Nephron (organoid): ENCODE measurements around the gene ZNF136.

Source experiments
- H3K27ac Mint-ChIP-seq, 3 experiments: 2 replicates each; pipeline ENCODE4 v1.8.0; 2020; ENCODE audit warnings: mixed read lengths in 3 of 3, mild to moderate bottlenecking in 2 of 3, moderate library complexity in 1 of 3
- H3K27me3 Mint-ChIP-seq: 2 replicates; pipeline ENCODE4 v1.8.0; 2021; ENCODE audit warnings: low read depth, mild to moderate bottlenecking, moderate library complexity, mixed read lengths
- H3K36me3 Mint-ChIP-seq: 2 replicates; pipeline ENCODE4 v1.8.0; 2020; ENCODE audit warnings: low read depth, mixed read lengths
- H3K4me1 Mint-ChIP-seq: 2 replicates; pipeline ENCODE4 v1.8.0; 2020; ENCODE audit warnings: mixed read lengths
- H3K4me3 Mint-ChIP-seq, 3 experiments: 2 replicates each; pipeline ENCODE4 v1.8.0; 2020; ENCODE audit warnings: mild to moderate bottlenecking in 3 of 3, mixed read lengths in 3 of 3, moderate library complexity in 2 of 3
- H3K9me3 Mint-ChIP-seq: 2 replicates; pipeline ENCODE4 v1.8.0; 2020; ENCODE audit warnings: mixed read lengths
- CTCF ChIP-seq, 3 experiments: fragments of 200-600 bp; sonication (generic); IDR thresholded peaks; one replicate each; pipeline ENCODE4 v1.5.0; 2021; ENCODE audit warnings: antibody characterized with exemption in 3 of 3; ENCODE audit not compliant: unreplicated experiment in 3 of 3

The ZNF136 gene

DNA sequence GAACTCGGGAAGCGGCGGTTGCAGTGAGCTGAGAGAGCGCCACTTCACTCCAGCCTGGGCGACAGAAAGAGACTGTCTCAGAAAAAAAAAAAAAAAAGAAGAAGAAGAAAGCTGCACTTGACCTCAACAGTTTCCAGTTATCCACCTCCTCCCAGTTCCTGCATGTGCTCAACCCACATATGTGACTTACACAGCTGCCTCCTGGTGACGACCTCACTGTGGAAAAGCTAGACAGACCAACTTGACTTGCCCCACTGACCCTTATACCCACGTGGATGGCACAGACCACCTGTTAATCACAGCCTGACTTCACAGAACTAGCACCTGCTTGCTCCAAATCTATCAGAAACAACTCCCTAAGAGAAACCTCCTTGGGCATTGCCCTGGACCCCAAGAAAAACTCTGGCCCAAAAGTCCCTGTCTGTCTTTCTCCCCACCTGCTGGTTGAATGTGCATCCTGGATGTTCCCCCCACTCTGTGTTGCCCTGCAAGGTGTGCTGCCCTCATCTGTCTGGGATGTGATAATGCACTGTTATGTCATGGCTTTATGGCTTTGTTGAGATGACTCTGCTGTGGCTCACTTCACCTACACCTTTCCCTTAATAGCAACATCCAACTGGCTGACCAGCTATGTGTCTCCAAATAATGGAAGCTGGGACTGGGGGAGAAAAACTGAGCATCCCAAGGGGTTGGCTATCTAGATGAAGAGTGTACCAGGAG is 25.5 kb upstream of the ZNF136 start:
- Mint-ChIP-seq H3K4me1 (peaks cover 22% of the 10 kb centered on the region), H3K4me3 (peak overlapping the region; percentile 76 to 98 (median 96)), H3K9me3 (peaks cover 52% of the 10 kb centered on the region), H3K27ac (peak overlapping the region in 1 of 3 experiments; percentile 50), H3K27me3 (no peaks in the 10 kb centered on the region), H3K36me3 (peaks cover 93% of the 10 kb centered on the region)
- TF ChIP-seq CTCF (IDR thresholded peaks at IDR 0.05; ENCODE audit: unreplicated experiment in 3 of 3), result no peak

DNA sequence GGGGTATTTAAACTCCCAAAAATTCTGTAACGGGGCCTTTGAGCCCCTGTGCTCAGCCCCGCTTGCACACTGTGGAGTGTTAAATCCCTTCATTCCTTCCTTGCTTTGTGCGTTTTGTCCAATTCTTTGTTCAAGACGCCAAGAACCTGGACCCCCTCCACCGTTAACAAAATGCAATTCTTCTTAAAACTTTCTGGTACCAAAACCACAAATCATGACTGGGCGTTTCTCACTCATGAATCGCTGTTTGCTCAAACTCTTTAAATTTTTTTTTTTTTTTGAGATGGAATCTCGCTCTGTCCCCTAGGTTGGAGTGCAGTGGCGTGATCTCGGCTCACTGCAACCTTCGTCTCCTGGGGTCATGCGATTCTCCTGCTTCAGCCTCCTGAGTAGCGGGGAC is 23.6 kb upstream of the ZNF136 start:
- Mint-ChIP-seq H3K36me3 (peaks cover 91% of the 10 kb centered on the region), H3K4me1 (peaks cover 24% of the 10 kb centered on the region), H3K9me3 (peaks cover 35% of the 10 kb centered on the region), H3K27ac (peak overlapping the region; percentile 69 to 95 (median 91)), H3K4me3 (peak overlapping the region; percentile 96 to 98 (median 98)), H3K27me3 (no peaks in the 10 kb centered on the region)
- TF ChIP-seq CTCF (IDR thresholded peaks at IDR 0.05; ENCODE audit: unreplicated experiment in 3 of 3), result no peak

- Mint-ChIP-seq H3K4me1 (peaks cover 24% of the 10 kb centered on the region), H3K27ac (peak within 1 kb of the TSS; percentile 69 to 95 (median 91)), H3K27me3 (no peaks in the 10 kb centered on the region), H3K36me3 (peaks cover 91% of the 10 kb centered on the region), H3K4me3 (peak within 1 kb of the TSS; percentile 96 to 98 (median 98)), H3K9me3 (peaks cover 30% of the 10 kb centered on the region)
- no peak for TF ChIP-seq CTCF (IDR thresholded peaks at IDR 0.05; ENCODE audit: unreplicated experiment in 3 of 3)
Measured at GRCh38 chr19:12139885-12140544, 22.9 kb upstream of the ZNF136 start, which contains the start of gene ZNF20. Gene ZNF20 (minus strand): TSS chr19:12140350. CDS start chr19:12140182, 168 bp downstream.

GRCh38 chr19:12140545-12141404 is 22.1 kb upstream of the ZNF136 start:
- peak; percentile 74 to 86 (median 76) for TF ChIP-seq CTCF (IDR thresholded peaks at IDR 0.05; ENCODE audit: unreplicated experiment in 3 of 3)
- H3K4me1 Mint-ChIP-seq, result peaks cover 24% of the 10 kb centered on the region
- peak overlapping the region; percentile 69 to 95 (median 91) for H3K27ac Mint-ChIP-seq
- peak overlapping the region; percentile 96 to 98 (median 98) for H3K4me3 Mint-ChIP-seq
- peaks cover 91% of the 10 kb centered on the region for H3K36me3 Mint-ChIP-seq
- peaks cover 32% of the 10 kb centered on the region for H3K9me3 Mint-ChIP-seq
- H3K27me3 Mint-ChIP-seq, result peaks cover 3% of the 10 kb centered on the region

DNA sequence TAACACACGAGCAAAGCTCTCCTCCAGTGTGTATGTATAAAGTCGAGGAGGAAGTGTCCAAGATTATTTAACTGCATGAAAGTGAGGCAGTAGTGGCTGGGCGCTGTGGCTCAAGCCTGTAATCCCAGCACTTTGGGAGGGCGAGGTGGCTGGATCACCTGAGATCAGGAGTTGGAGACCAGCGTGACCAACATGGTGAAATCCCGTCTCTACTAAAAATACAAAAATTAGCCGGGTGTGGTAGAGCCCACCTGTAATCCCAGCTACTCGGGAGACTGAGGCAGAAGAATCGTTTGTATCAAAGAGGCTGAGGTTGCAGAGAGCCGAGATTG is 21.5 kb upstream of the ZNF136 start:
- Mint-ChIP-seq H3K4me1 (peaks cover 24% of the 10 kb centered on the region), H3K27ac (peak overlapping the region; percentile 59 to 91 (median 69)), H3K9me3 (peaks cover 36% of the 10 kb centered on the region), H3K27me3 (peaks cover 3% of the 10 kb centered on the region), H3K4me3 (peak overlapping the region; percentile 96 to 98 (median 98)), H3K36me3 (peaks cover 91% of the 10 kb centered on the region)
- no peak for TF ChIP-seq CTCF (IDR thresholded peaks at IDR 0.05; ENCODE audit: unreplicated experiment in 3 of 3)
